K562 (cell line): ENCODE results near the gene HARS2. TPM values are rescaled to one million over a fixed set of nuclear protein-coding genes. Genes with fewer than 3 reads are reported as not detected.

ENCODE experiments used
- ETV6 ChIP-seq, 3 experiments: fragments of 150-350 bp in 1 of 3; sonication (generic) in 1 of 3; formaldehyde crosslinking in 1 of 3; IDR thresholded peaks; 2 replicates each; pipeline versions ENCODE4 v1.6.1 to v1.8.0; 2014 to 2022; ENCODE audit warnings: borderline replicate concordance in 2 of 3, low read depth in 2 of 3, antibody characterized with exemption in 1 of 3, low read length in 1 of 3, mild to moderate bottlenecking in 1 of 3, missing genetic modification reagents in 1 of 3
- MAFK ChIP-seq: IDR thresholded peaks from 2 replicates; pipeline ENCODE4 v1.6.1; 2011; ENCODE audit warnings: low read length, improper control_type of control experiment
- NFIX ChIP-seq: fragments of 250-450 bp; sonication (Bioruptor Pico); IDR thresholded peaks from 2 replicates; pipeline ENCODE4 v1.4.0; 2020; ENCODE audit warnings: low read depth, mild to moderate bottlenecking, moderate library complexity
- NFRKB ChIP-seq: fragments of 450-650 bp; IDR thresholded peaks from 2 replicates; pipeline ENCODE4 v1.6.1; 2016; ENCODE audit warnings: low read depth
- POLR2G ChIP-seq: fragments of 200-400 bp; formaldehyde crosslinking; IDR thresholded peaks from 2 replicates; pipeline ENCODE4 v1.6.1; 2017; ENCODE audit warnings: low read depth, mild to moderate bottlenecking, antibody characterized with exemption, low read length, moderate library complexity
- POLR2H ChIP-seq: IDR thresholded peaks from 2 replicates; pipeline ENCODE4 v1.6.1; 2016; ENCODE audit warnings: missing genetic modification characterization, low read depth, mild to moderate bottlenecking, control low read depth, missing compliant biosample characterization, moderate library complexity
- RAD51 ChIP-seq: fragments of 450-650 bp; IDR thresholded peaks from 2 replicates; pipeline ENCODE4 v1.7.1; 2016; ENCODE audit warnings: low read depth, mild to moderate bottlenecking, borderline replicate concordance
- TOE1 ChIP-seq, 2 experiments: fragments of 450-650 bp in 1 of 2; sonication (generic) in 1 of 2; formaldehyde crosslinking in 1 of 2; IDR thresholded peaks; 2 replicates each; pipeline versions ENCODE4 v1.7.1 to v1.8.0; 2016 to 2022; ENCODE audit warnings: borderline replicate concordance in 2 of 2, mild to moderate bottlenecking in 2 of 2, antibody characterized with exemption in 1 of 2, inconsistent platforms in 1 of 2, low read depth in 1 of 2, missing genetic modification reagents in 1 of 2, moderate library complexity in 1 of 2
- ZNF232 ChIP-seq: sonication (generic); formaldehyde crosslinking; IDR thresholded peaks from 2 replicates; pipeline ENCODE4 v1.8.0; 2022; ENCODE audit warnings: mild to moderate bottlenecking, missing genetic modification reagents
- ZNF384 ChIP-seq: IDR thresholded peaks from 2 replicates; pipeline ENCODE4 v1.6.1; 2012; ENCODE audit warnings: low read depth, low read length, improper control_type of control experiment
- ZNF408 ChIP-seq: fragments of 250-450 bp; sonication (Bioruptor Pico); IDR thresholded peaks from 2 replicates; pipeline ENCODE4 v1.4.0; 2020; ENCODE audit warnings: low read depth, mild to moderate bottlenecking, moderate library complexity
- ZNF583 ChIP-seq: fragments of 250-450 bp; sonication (Bioruptor Pico); IDR thresholded peaks from 2 replicates; pipeline ENCODE4 v1.4.0; 2020
- polyA plus RNA-seq, 8 experiments: library from polyadenylated mRNA; depleted of rRNA in 4 of 8; stranded (reverse) in 5 of 8; unstranded in 3 of 8; fragments of >200 nt; fragmentation: Nextera tagmentation in 2 of 8; fragmentation: Illumina TruSeq in 1 of 8; extraction: Ambion mirVana in 2 of 8; extraction: Trizol in 1 of 8; gene quantifications; 2 replicates each; pipeline versions ENCODE4 v1.2.1 to v1.2.3, GENCODE V29; 2011 to 2014; ENCODE audit warnings: inconsistent platforms in 1 of 8, missing spikeins in 1 of 8
- total RNA-seq, 7 experiments: library from RNA; depleted of rRNA in 6 of 7; stranded (reverse); fragments of >200 nt in 6 of 7; fragmentation: Illumina TruSeq in 2 of 7; extraction: Trizol in 2 of 7; gene quantifications; 2 replicates each; pipeline versions ENCODE4 v1.2.1 to v1.2.3, GENCODE V29; 2011 to 2021; ENCODE audit warnings: low replicate concordance in 1 of 7
- TF ChIP-seq, protein P1 (sequence below): sonication (generic); formaldehyde crosslinking; IDR thresholded peaks from 2 replicates; pipeline ENCODE4 v1.8.0; 2023; ENCODE audit warnings: mild to moderate bottlenecking, missing genetic modification reagents
- TF ChIP-seq, protein P2 (sequence below), 2 experiments: fragments of 450-650 bp; formaldehyde crosslinking in 1 of 2; IDR thresholded peaks; 2 replicates each; pipeline versions ENCODE4 v1.4.0 to v1.6.1; 2014 to 2020; ENCODE audit warnings: mild to moderate bottlenecking in 2 of 2, borderline replicate concordance in 1 of 2, low read depth in 1 of 2

HARS2 gene
- total and polyA plus RNA-seq, 9 of the 15 experiments (the other 6 are each of a cell fraction or from before 2014, with no cell fraction given), result 8.5 to 41.6 (median 27.1) TPM

DNA sequence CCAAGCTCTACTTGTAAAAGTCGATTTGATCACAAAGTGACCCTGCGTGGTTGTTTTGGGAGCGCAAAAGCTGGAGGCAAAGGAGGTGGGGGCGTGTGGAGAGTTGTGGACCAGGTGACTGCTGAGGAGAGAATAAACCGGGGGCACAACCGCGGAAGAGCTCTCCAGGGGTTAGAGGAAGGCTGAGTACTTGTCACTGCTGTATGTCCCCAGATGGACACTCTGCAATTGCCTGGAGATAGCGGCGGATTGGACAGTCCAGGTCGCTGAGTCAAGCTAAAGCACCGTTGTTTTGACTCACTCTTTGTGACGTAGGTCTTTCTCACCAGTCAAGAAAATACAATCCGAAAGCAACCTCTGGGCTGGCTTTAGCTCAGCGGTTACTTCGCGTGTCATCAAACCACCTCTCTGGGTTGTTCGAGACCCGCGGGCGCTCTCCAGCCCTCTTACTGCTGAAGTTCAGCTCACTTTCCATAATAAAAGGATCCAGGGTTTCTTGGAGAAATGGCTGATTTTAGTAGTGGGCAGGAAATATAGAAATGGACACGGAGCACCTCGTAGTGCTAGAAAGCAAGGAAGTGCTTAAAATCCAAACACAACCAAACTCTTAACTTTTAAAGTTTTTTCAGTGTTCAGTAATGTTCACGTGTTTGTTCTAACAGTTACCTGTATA is 34.7 kb downstream of the HARS2 start (continued):
- TF ChIP-seq POLR2G, result peak; percentile 60
- no peak for TF ChIP-seq ZNF408 (CRISPR knock-in tag)
- no peak for TF ChIP-seq ETV6 (IDR thresholded peaks at IDR 0.05; ENCODE audit: borderline replicate concordance in 1 of 2, low read depth in 2 of 2, low read length in 1 of 2)
- TF ChIP-seq ETV6 (CRISPR knock-in tag; IDR thresholded peaks at IDR 0.05; ENCODE audit: borderline replicate concordance), result no peak
- TF ChIP-seq, protein P1, sequence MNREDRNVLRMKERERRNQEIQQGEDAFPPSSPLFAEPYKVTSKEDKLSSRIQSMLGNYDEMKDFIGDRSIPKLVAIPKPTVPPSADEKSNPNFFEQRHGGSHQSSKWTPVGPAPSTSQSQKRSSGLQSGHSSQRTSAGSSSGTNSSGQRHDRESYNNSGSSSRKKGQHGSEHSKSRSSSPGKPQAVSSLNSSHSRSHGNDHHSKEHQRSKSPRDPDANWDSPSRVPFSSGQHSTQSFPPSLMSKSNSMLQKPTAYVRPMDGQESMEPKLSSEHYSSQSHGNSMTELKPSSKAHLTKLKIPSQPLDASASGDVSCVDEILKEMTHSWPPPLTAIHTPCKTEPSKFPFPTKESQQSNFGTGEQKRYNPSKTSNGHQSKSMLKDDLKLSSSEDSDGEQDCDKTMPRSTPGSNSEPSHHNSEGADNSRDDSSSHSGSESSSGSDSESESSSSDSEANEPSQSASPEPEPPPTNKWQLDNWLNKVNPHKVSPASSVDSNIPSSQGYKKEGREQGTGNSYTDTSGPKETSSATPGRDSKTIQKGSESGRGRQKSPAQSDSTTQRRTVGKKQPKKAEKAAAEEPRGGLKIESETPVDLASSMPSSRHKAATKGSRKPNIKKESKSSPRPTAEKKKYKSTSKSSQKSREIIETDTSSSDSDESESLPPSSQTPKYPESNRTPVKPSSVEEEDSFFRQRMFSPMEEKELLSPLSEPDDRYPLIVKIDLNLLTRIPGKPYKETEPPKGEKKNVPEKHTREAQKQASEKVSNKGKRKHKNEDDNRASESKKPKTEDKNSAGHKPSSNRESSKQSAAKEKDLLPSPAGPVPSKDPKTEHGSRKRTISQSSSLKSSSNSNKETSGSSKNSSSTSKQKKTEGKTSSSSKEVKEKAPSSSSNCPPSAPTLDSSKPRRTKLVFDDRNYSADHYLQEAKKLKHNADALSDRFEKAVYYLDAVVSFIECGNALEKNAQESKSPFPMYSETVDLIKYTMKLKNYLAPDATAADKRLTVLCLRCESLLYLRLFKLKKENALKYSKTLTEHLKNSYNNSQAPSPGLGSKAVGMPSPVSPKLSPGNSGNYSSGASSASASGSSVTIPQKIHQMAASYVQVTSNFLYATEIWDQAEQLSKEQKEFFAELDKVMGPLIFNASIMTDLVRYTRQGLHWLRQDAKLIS (CRISPR knock-in tag), result peak; percentile 61; the same call in 1 of the 2 replicates
- peak; percentile 100 for TF ChIP-seq POLR2H (tag)
- TF ChIP-seq, protein P2, sequence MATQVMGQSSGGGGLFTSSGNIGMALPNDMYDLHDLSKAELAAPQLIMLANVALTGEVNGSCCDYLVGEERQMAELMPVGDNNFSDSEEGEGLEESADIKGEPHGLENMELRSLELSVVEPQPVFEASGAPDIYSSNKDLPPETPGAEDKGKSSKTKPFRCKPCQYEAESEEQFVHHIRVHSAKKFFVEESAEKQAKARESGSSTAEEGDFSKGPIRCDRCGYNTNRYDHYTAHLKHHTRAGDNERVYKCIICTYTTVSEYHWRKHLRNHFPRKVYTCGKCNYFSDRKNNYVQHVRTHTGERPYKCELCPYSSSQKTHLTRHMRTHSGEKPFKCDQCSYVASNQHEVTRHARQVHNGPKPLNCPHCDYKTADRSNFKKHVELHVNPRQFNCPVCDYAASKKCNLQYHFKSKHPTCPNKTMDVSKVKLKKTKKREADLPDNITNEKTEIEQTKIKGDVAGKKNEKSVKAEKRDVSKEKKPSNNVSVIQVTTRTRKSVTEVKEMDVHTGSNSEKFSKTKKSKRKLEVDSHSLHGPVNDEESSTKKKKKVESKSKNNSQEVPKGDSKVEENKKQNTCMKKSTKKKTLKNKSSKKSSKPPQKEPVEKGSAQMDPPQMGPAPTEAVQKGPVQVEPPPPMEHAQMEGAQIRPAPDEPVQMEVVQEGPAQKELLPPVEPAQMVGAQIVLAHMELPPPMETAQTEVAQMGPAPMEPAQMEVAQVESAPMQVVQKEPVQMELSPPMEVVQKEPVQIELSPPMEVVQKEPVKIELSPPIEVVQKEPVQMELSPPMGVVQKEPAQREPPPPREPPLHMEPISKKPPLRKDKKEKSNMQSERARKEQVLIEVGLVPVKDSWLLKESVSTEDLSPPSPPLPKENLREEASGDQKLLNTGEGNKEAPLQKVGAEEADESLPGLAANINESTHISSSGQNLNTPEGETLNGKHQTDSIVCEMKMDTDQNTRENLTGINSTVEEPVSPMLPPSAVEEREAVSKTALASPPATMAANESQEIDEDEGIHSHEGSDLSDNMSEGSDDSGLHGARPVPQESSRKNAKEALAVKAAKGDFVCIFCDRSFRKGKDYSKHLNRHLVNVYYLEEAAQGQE (IDR thresholded peaks at IDR 0.05; ENCODE audit: borderline replicate concordance), result peak; percentile 98
- TF ChIP-seq, protein P2 (CRISPR knock-in tag; IDR thresholded peaks at IDR 0.05; ENCODE audit: low read depth), result peak; percentile 95
- TF ChIP-seq MAFK, result peak; percentile 87
- TF ChIP-seq ZNF232 (CRISPR knock-in tag), result no peak
- TF ChIP-seq TOE1 (IDR thresholded peaks at IDR 0.05; ENCODE audit: borderline replicate concordance), result peak; percentile 74; the same call in 1 of the 2 replicates
- TF ChIP-seq TOE1 (CRISPR knock-in tag; IDR thresholded peaks at IDR 0.05; ENCODE audit: borderline replicate concordance, low read depth), result no peak
- no peak for TF ChIP-seq ZNF583 (CRISPR knock-in tag)
- TF ChIP-seq NFRKB, result no peak
- no peak for TF ChIP-seq NFIX
- TF ChIP-seq RAD51, result no peak
- TF ChIP-seq ZNF384, result no peak; the same call in 1 of the 2 replicates
